ENCODE measurements around the gene IQSEC2. TPM values are rescaled to one million over a fixed set of nuclear protein-coding genes. Genes with fewer than 3 reads are reported as not detected.

Gene IQSEC2
- polyA plus RNA-seq (2013) = 3.1 and 3.7 TPM in 2 replicates

GRCh38 chrX:53281321-53281822, at the start of gene IQSEC2:
IQSEC2 (minus strand) TSS chrX:53281584.
- peaks cover 3% of the 10 kb centered on the region for H3K79me1 ChIP-seq (ENCODE audit: low read length)
- no peak within 1 kb of the TSS for H3K23ac ChIP-seq (ENCODE audit: low read length)
- H2BK5ac ChIP-seq (ENCODE audit: low read depth, low read length, poor library complexity) = peak within 1 kb of the TSS; percentile 32
- no peaks in the 10 kb centered on the region for H3K27me3 ChIP-seq (ENCODE audit: insufficient read depth, low read length)
- H4K8ac ChIP-seq (ENCODE audit: low read depth, low read length) = peak within 1 kb of the TSS; percentile 50
- no peak within 1 kb of the TSS for H3K9ac ChIP-seq (ENCODE audit: low read length)
- WGBS (ENCODE audit: extremely low coverage, insufficient coverage, insufficient read length) = no CpG with 5 or more reads among the region's 9 CpGs
- H3K4me3 ChIP-seq (ENCODE audit: low read depth, low read length) = no peak within 1 kb of the TSS
- no peak within 1 kb of the TSS for H3K18ac ChIP-seq (ENCODE audit: low read length)
- H4K91ac ChIP-seq (ENCODE audit: low read depth, low read length) = peak within 1 kb of the TSS; percentile 70
- H3K9me3 ChIP-seq (ENCODE audit: insufficient read depth, low read depth, low read length) = no peaks in the 10 kb centered on the region
- H3K27ac ChIP-seq (ENCODE audit: low read depth, low read length) = peak within 1 kb of the TSS; percentile 46
- H2AK5ac ChIP-seq (ENCODE audit: low read length) = no peak within 1 kb of the TSS
- H2BK120ac ChIP-seq (ENCODE audit: insufficient read depth, low read length, poor library complexity) = no peak within 1 kb of the TSS
- H3K4me2 ChIP-seq (ENCODE audit: low read length) = peak within 1 kb of the TSS; percentile 45
- DNase-seq = peak; percentile 67 to 71
- H3K14ac ChIP-seq (ENCODE audit: low read length) = peak within 1 kb of the TSS; percentile 26
- peak within 1 kb of the TSS; percentile 35 for H2AFZ ChIP-seq (ENCODE audit: insufficient read depth, low read length, poor library complexity)
- H3K4ac ChIP-seq (ENCODE audit: low read depth, low read length) = no peak within 1 kb of the TSS
- H3K79me2 ChIP-seq (ENCODE audit: control insufficient read depth, insufficient read depth, low read length, poor library complexity) = no peaks in the 10 kb centered on the region
- no peaks in the 10 kb centered on the region for H3K36me3 ChIP-seq (ENCODE audit: control insufficient read depth in 1 of 2, insufficient read depth in 2 of 2, low read length in 2 of 2)
- H4K12ac ChIP-seq (ENCODE audit: low read depth, low read length) = peak within 1 kb of the TSS; percentile 27
- H2BK12ac ChIP-seq (ENCODE audit: low read length) = no peak within 1 kb of the TSS
- peaks cover 5 to 10% of the 10 kb centered on the region in 2 experiments for H3K4me1 ChIP-seq (ENCODE audit: control insufficient read depth in 1 of 2, insufficient read depth in 2 of 2, low read length in 2 of 2)

GRCh38 chrX:53330331-53330730, 48.9 kb upstream of the IQSEC2 start:
- Histone ChIP-seq H3K4me3 (ENCODE audit: low read depth, low read length) (no peak overlapping the region), H2AK5ac (ENCODE audit: low read length) (no peak overlapping the region), H3K4me2 (ENCODE audit: low read length) (no peak overlapping the region), H3K36me3 (ENCODE audit: control insufficient read depth in 1 of 2, insufficient read depth in 2 of 2, low read length in 2 of 2) (no peaks in the 10 kb centered on the region), H3K14ac (ENCODE audit: low read length) (no peak overlapping the region), H4K8ac (ENCODE audit: low read depth, low read length) (no peak overlapping the region), H3K9me3 (ENCODE audit: insufficient read depth, low read depth, low read length) (no peaks in the 10 kb centered on the region), H3K4me1 (ENCODE audit: control insufficient read depth in 1 of 2, insufficient read depth in 2 of 2, low read length in 2 of 2) (no peaks in the 10 kb centered on the region), H3K79me1 (ENCODE audit: low read length) (no peaks in the 10 kb centered on the region), H3K23ac (ENCODE audit: low read length) (no peak overlapping the region), H2BK120ac (ENCODE audit: insufficient read depth, low read length, poor library complexity) (no peak overlapping the region), H3K18ac (ENCODE audit: low read length) (no peak overlapping the region), H3K27ac (ENCODE audit: low read depth, low read length) (no peak overlapping the region), H3K4ac (ENCODE audit: low read depth, low read length) (no peak overlapping the region), H4K91ac (ENCODE audit: low read depth, low read length) (no peak overlapping the region), H3K79me2 (ENCODE audit: control insufficient read depth, insufficient read depth, low read length, poor library complexity) (no peaks in the 10 kb centered on the region), H2BK12ac (ENCODE audit: low read length) (no peak overlapping the region), H3K9ac (ENCODE audit: low read length) (no peak overlapping the region), H3K27me3 (ENCODE audit: insufficient read depth, low read length) (no peaks in the 10 kb centered on the region), H2AFZ (ENCODE audit: insufficient read depth, low read length, poor library complexity) (no peak overlapping the region), H4K12ac (ENCODE audit: low read depth, low read length) (no peak overlapping the region), H2BK5ac (ENCODE audit: low read depth, low read length, poor library complexity) (no peak overlapping the region)
- no CpG with 5 or more reads among the region's 10 CpGs for WGBS (ENCODE audit: extremely low coverage, insufficient coverage, insufficient read length)
- DNase-seq = no peak

- Histone ChIP-seq H2AFZ (ENCODE audit: insufficient read depth, low read length, poor library complexity) (no peak overlapping the region), H2BK120ac (ENCODE audit: insufficient read depth, low read length, poor library complexity) (no peak overlapping the region), H3K9me3 (ENCODE audit: insufficient read depth, low read depth, low read length) (no peaks in the 10 kb centered on the region), H3K79me1 (ENCODE audit: low read length) (no peaks in the 10 kb centered on the region), H2AK5ac (ENCODE audit: low read length) (no peak overlapping the region), H2BK5ac (ENCODE audit: low read depth, low read length, poor library complexity) (no peak overlapping the region), H3K4me1 (ENCODE audit: control insufficient read depth in 1 of 2, insufficient read depth in 2 of 2, low read length in 2 of 2) (peaks cover 5 to 9% of the 10 kb centered on the region in 2 experiments), H3K36me3 (ENCODE audit: control insufficient read depth in 1 of 2, insufficient read depth in 2 of 2, low read length in 2 of 2) (no peaks in the 10 kb centered on the region), H3K27me3 (ENCODE audit: insufficient read depth, low read length) (peaks cover 23% of the 10 kb centered on the region), H3K14ac (ENCODE audit: low read length) (no peak overlapping the region), H3K27ac (ENCODE audit: low read depth, low read length) (no peak overlapping the region), H3K9ac (ENCODE audit: low read length) (no peak overlapping the region), H4K91ac (ENCODE audit: low read depth, low read length) (no peak overlapping the region), H3K4me3 (ENCODE audit: low read depth, low read length) (no peak overlapping the region), H4K12ac (ENCODE audit: low read depth, low read length) (no peak overlapping the region), H3K4me2 (ENCODE audit: low read length) (no peak overlapping the region), H3K23ac (ENCODE audit: low read length) (no peak overlapping the region), H4K8ac (ENCODE audit: low read depth, low read length) (no peak overlapping the region), H3K4ac (ENCODE audit: low read depth, low read length) (no peak overlapping the region), H3K79me2 (ENCODE audit: control insufficient read depth, insufficient read depth, low read length, poor library complexity) (no peaks in the 10 kb centered on the region), H2BK12ac (ENCODE audit: low read length) (no peak overlapping the region), H3K18ac (ENCODE audit: low read length) (no peak overlapping the region)
- DNase-seq = no peak
- no CpG with 5 or more reads among the region's 1 CpG for WGBS (ENCODE audit: extremely low coverage, insufficient coverage, insufficient read length)
These were observed 43.4 kb upstream of the IQSEC2 start for GRCh38 chrX:53324803-53325202.

- no peaks in the 10 kb centered on the region for H3K79me2 ChIP-seq (ENCODE audit: control insufficient read depth, insufficient read depth, low read length, poor library complexity)
- no peak overlapping the region for H4K12ac ChIP-seq (ENCODE audit: low read depth, low read length)
- H3K23ac ChIP-seq (ENCODE audit: low read length) = no peak overlapping the region
- H2AK5ac ChIP-seq (ENCODE audit: low read length) = no peak overlapping the region
- H2BK12ac ChIP-seq (ENCODE audit: low read length) = no peak overlapping the region
- no CpG with 5 or more reads among the region's 2 CpGs for WGBS (ENCODE audit: extremely low coverage, insufficient coverage, insufficient read length)
- H4K91ac ChIP-seq (ENCODE audit: low read depth, low read length) = no peak overlapping the region
- no peak overlapping the region for H3K27ac ChIP-seq (ENCODE audit: low read depth, low read length)
- H3K27me3 ChIP-seq (ENCODE audit: insufficient read depth, low read length) = peaks cover 29% of the 10 kb centered on the region
- no peak overlapping the region for H3K4me3 ChIP-seq (ENCODE audit: low read depth, low read length)
- no peak overlapping the region for H3K14ac ChIP-seq (ENCODE audit: low read length)
- H3K36me3 ChIP-seq (ENCODE audit: control insufficient read depth in 1 of 2, insufficient read depth in 2 of 2, low read length in 2 of 2) = no peaks in the 10 kb centered on the region
- no peaks in the 10 kb centered on the region for H3K79me1 ChIP-seq (ENCODE audit: low read length)
- H3K4ac ChIP-seq (ENCODE audit: low read depth, low read length) = no peak overlapping the region
- no peak overlapping the region for H3K9ac ChIP-seq (ENCODE audit: low read length)
- DNase-seq = no peak
- peaks cover 5 to 9% of the 10 kb centered on the region in 2 experiments for H3K4me1 ChIP-seq (ENCODE audit: control insufficient read depth in 1 of 2, insufficient read depth in 2 of 2, low read length in 2 of 2)
- no peak overlapping the region for H2BK120ac ChIP-seq (ENCODE audit: insufficient read depth, low read length, poor library complexity)
- H4K8ac ChIP-seq (ENCODE audit: low read depth, low read length) = no peak overlapping the region
- no peak overlapping the region for H3K18ac ChIP-seq (ENCODE audit: low read length)
- H3K4me2 ChIP-seq (ENCODE audit: low read length) = no peak overlapping the region
- no peak overlapping the region for H2AFZ ChIP-seq (ENCODE audit: insufficient read depth, low read length, poor library complexity)
- no peaks in the 10 kb centered on the region for H3K9me3 ChIP-seq (ENCODE audit: insufficient read depth, low read depth, low read length)
- no peak overlapping the region for H2BK5ac ChIP-seq (ENCODE audit: low read depth, low read length, poor library complexity)
These were observed 42.7 kb upstream of the IQSEC2 start for GRCh38 chrX:53324085-53324484.

Measured in trophoblast cell (in vitro differentiated cells and primary cell).